HCT116 (cell line): ENCODE data around the gene SMOC1. TPM values are rescaled to one million over a fixed set of nuclear protein-coding genes. Genes with fewer than 3 reads are reported as not detected.

ENCODE experiments used
- ATAC-seq: fragments of 200-7000 bp; cut with Tn5 transposase; 2 replicates; pipeline ENCODE4 v1.9.1; 2020; ENCODE audit warnings: mild to moderate bottlenecking, moderate library complexity
- BruUV-seq: library from RNA; stranded (reverse); fragments of 400-500 nt; replicated peaks from 2 replicates; lab custom pipeline; 2021; lab: Mats Ljungman, UMichigan
- CTCF ChIA-PET: fragments of 300-600 bp; sonication (Branson Sonifier 250); formaldehyde crosslinking; loops from one replicate; lab custom pipeline; 2021; ENCODE audit warnings: antibody characterized with exemption; lab: Charles Lee
- POLR2A ChIA-PET: fragments of 300-600, 350-600 bp; sonication (Branson Sonifier 250); formaldehyde crosslinking; loops from one replicate; lab custom pipeline; 2021; ENCODE audit warnings: antibody characterized with exemption; lab: Charles Lee
- RAD21 ChIA-PET, 2 experiments: fragments of 300-600 bp; sonication (Branson Sonifier 250); formaldehyde crosslinking; loops; one replicate each; lab custom pipeline; 2023; ENCODE audit warnings: low total read pairs in 2 of 2; ENCODE audit not compliant: uncharacterized antibody in 2 of 2, unreplicated experiment in 2 of 2, low non-redundant PET in 1 of 2; lab: Charles Lee
- DNase-seq: peaks from one replicate; pipeline ENCODE4 v3.0.0-alpha.2; 2010; ENCODE audit warnings: low read depth, low spot score
- H2AFZ ChIP-seq: fragments of 200-600 bp; shearing (Covaris generic), sonication (generic); 2 replicates; pipeline ENCODE4 v1.6.1; 2017; ENCODE audit warnings: low read depth, mixed run types, mixed read lengths, antibody characterized with exemption, low read length; ENCODE audit not compliant: poor library complexity, severe bottlenecking
- H3K27ac ChIP-seq: 2 replicates; pipeline ENCODE4 v1.5.1; 2012; ENCODE audit warnings: low read depth, low read length
- H3K27me3 ChIP-seq: fragments of 200-600 bp; sonication (generic); 2 replicates; pipeline ENCODE4 v1.6.1; 2016; ENCODE audit warnings: mixed run types, low read length, mixed read lengths; ENCODE audit not compliant: insufficient read depth
- H3K36me3 ChIP-seq, 2 experiments: fragments of 200-500 bp in 1 of 2; fragments of 200-600 bp in 1 of 2; sonication (Bioruptor generic) in 1 of 2; sonication (generic) in 1 of 2; 2 replicates each; pipeline versions ENCODE4 v1.5.1 to v1.6.1; 2014 to 2016; ENCODE audit warnings: low read length in 2 of 2, inconsistent platforms in 1 of 2, mixed read lengths in 1 of 2, mixed run types in 1 of 2; ENCODE audit not compliant: insufficient read depth in 2 of 2, control insufficient read depth in 1 of 2
- H3K4me1 ChIP-seq, 2 experiments: fragments of 200-600 bp in 1 of 2; sonication (generic) in 1 of 2; 2 replicates each; pipeline versions ENCODE4 v1.5.1 to v1.6.1; 2012 to 2017; ENCODE audit warnings: low read length in 2 of 2, inconsistent platforms in 1 of 2, mild to moderate bottlenecking in 1 of 2, mixed read lengths in 1 of 2, mixed run types in 1 of 2, moderate library complexity in 1 of 2; ENCODE audit not compliant: insufficient read depth in 2 of 2, control insufficient read depth in 1 of 2
- H3K4me2 ChIP-seq: fragments of 200-600 bp; sonication (generic); 2 replicates; pipeline ENCODE4 v1.6.1; 2017; ENCODE audit warnings: mixed run types, low read length, mixed read lengths
- H3K4me3 ChIP-seq, 2 experiments: fragments of 200-600 bp in 1 of 2; sonication (generic) in 1 of 2; replicated peaks in 1 of 2; 2 replicates each; pipeline ENCODE4 v1.5.1; 2011 to 2016; ENCODE audit warnings: low read length in 2 of 2, control low read depth in 1 of 2, low read depth in 1 of 2, mild to moderate bottlenecking in 1 of 2, mixed read lengths in 1 of 2, mixed run types in 1 of 2
- H3K79me2 ChIP-seq: fragments of 200-600 bp; sonication (generic); 2 replicates; pipeline ENCODE4 v1.6.1; 2017; ENCODE audit warnings: mild to moderate bottlenecking, mixed run types, low read length, moderate library complexity, mixed read lengths; ENCODE audit not compliant: insufficient read depth
- H3K9ac ChIP-seq: fragments of 200-600 bp; sonication (generic); 2 replicates; pipeline ENCODE4 v1.6.1; 2016; ENCODE audit warnings: low read length, mixed read lengths
- H3K9me2 ChIP-seq: fragments of 200-600 bp; sonication (generic), shearing (Covaris generic); 2 replicates; pipeline ENCODE4 v1.6.1; 2017; ENCODE audit warnings: mixed run types, mild to moderate bottlenecking, moderate library complexity; ENCODE audit not compliant: insufficient read depth
- H3K9me3 ChIP-seq, 2 experiments: fragments of 200-500 bp in 1 of 2; fragments of 200-600 bp in 1 of 2; sonication (Bioruptor generic) in 1 of 2; sonication (generic) in 1 of 2; 2 replicates each; pipeline ENCODE4 v1.6.1; 2014 to 2017; ENCODE audit warnings: low read length in 2 of 2, mixed read lengths in 2 of 2, inconsistent platforms in 1 of 2, low read depth in 1 of 2, mild to moderate bottlenecking in 1 of 2, mixed run types in 1 of 2, moderate library complexity in 1 of 2; ENCODE audit not compliant: control insufficient read depth in 1 of 2, insufficient read depth in 1 of 2
- H4K20me1 ChIP-seq: fragments of 200-600 bp; sonication (generic), shearing (Covaris generic); 2 replicates; pipeline ENCODE4 v1.6.1; 2017; ENCODE audit warnings: mixed run types, mild to moderate bottlenecking, moderate library complexity; ENCODE audit not compliant: insufficient read depth
- CBX3 ChIP-seq: IDR thresholded peaks from 2 replicates; pipeline ENCODE4 v1.6.1; 2012; ENCODE audit warnings: low read depth
- CEBPB ChIP-seq: IDR thresholded peaks from 2 replicates; pipeline ENCODE4 v1.6.1; 2012; ENCODE audit warnings: low read depth
- EGR1 ChIP-seq: IDR thresholded peaks from 2 replicates; pipeline ENCODE4 v1.6.1; 2012; ENCODE audit warnings: low read depth
- EZH2 ChIP-seq: fragments of 200-600 bp; sonication (generic); IDR thresholded peaks from 2 replicates; pipeline ENCODE4 v1.6.1; 2017; ENCODE audit warnings: antibody characterized with exemption, mixed run types
- EZH2phosphoT487 ChIP-seq: fragments of 200-600 bp; IDR thresholded peaks from 2 replicates; pipeline ENCODE4 v1.6.1; 2018; ENCODE audit warnings: antibody characterized with exemption, borderline replicate concordance
- JUND ChIP-seq: IDR thresholded peaks from 2 replicates; pipeline ENCODE4 v1.6.1; 2012
- POLR2A ChIP-seq: IDR thresholded peaks from 2 replicates; pipeline ENCODE4 v1.7.0; 2011; ENCODE audit warnings: borderline replicate concordance; ENCODE audit not compliant: insufficient read depth, insufficient read length; ENCODE audit errors: extremely low read depth
- POLR2AphosphoS5 ChIP-seq: IDR thresholded peaks from 2 replicates; pipeline ENCODE4 v1.6.1; 2011; ENCODE audit warnings: mild to moderate bottlenecking, low read depth, low read length, moderate library complexity
- RAD21 ChIP-seq: IDR thresholded peaks from 2 replicates; pipeline ENCODE4 v1.6.1; 2012; ENCODE audit warnings: low read depth, mild to moderate bottlenecking
- REST ChIP-seq: IDR thresholded peaks from 2 replicates; pipeline ENCODE4 v1.6.1; 2012; ENCODE audit warnings: low read depth
- SP1 ChIP-seq: IDR thresholded peaks from 2 replicates; pipeline ENCODE4 v1.6.1; 2012; ENCODE audit warnings: low read depth
- ZFX ChIP-seq: fragments of 450-650 bp; IDR thresholded peaks from 2 replicates; pipeline ENCODE4 v1.6.1; 2017
- intact Hi-C: fragments of 100-400 bp; cut with micrococcal nuclease; formaldehyde crosslinking; loops from 2 replicates; pipeline ENCODE4 v1.10.0; 2022
- total RNA-seq: library from RNA; stranded (reverse); gene quantifications from one replicate; pipeline ENCODE4 v1.2.1, GENCODE V29; 2021; ENCODE audit not compliant: unreplicated experiment
- TF ChIP-seq, protein P1 (sequence below): IDR thresholded peaks from 2 replicates; pipeline ENCODE4 v1.6.1; 2012
- TF ChIP-seq, protein P2 (sequence below): IDR thresholded peaks from 2 replicates; pipeline ENCODE4 v1.6.1; 2012
- TF ChIP-seq, protein P3 (sequence below), 3 experiments: fragments of 200-600 bp in 1 of 3; sonication (generic) in 1 of 3; IDR thresholded peaks in 2 of 3; conservative IDR thresholded peaks in 1 of 3; 2 replicates each; pipeline ENCODE4 v1.5.1; 2012 to 2017; ENCODE audit warnings: low read depth in 2 of 3, low read length in 2 of 3, antibody characterized with exemption in 1 of 3, borderline replicate concordance in 1 of 3, control low read depth in 1 of 3, mild to moderate bottlenecking in 1 of 3, mixed read lengths in 1 of 3, mixed run types in 1 of 3, moderate library complexity in 1 of 3; ENCODE audit not compliant: insufficient read depth in 1 of 3

SMOC1 gene
- total RNA-seq, 1 experiment from 2014 or later, result not detected

- TF ChIP-seq EGR1, result no peak
Observed at GRCh38 chr14:70036665-70037064, 157.4 kb downstream of the SMOC1 start (continued).

DNA sequence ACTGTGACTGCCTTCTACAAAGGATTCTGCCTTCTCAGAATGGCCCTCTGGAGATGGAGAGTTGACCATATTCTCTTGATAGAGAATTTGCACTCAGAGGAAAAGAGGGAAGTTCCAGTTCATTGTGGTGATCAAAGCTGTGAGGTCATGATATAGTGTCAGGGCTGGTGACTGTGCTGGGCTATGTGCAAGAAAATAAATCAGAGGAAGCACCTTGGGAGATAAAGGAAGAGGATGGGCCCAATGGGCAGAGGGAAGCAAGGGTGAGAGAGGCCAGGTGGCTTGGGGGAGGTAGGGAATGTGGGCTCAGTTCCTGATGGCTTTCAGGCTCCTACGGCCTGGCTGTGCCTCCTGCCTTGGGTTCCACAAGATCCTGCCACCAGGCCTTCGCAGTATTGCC lies 163.8 kb downstream of the SMOC1 start:
- H3K9me3 ChIP-seq, result no peaks in the 10 kb centered on the region
- no peaks in the 10 kb centered on the region for H3K79me2 ChIP-seq
- H3K9ac ChIP-seq, result no peak overlapping the region
- H3K4me1 ChIP-seq, result peaks cover 0 to 7% of the 10 kb centered on the region in 2 experiments; a peak in 1 of 4 replicates
- DNase-seq, result no peak
- no peak overlapping the region for H3K27ac ChIP-seq
- no peak overlapping the region for H3K4me3 ChIP-seq
- no peaks in the 10 kb centered on the region for H3K36me3 ChIP-seq
- ChIA-PET CTCF (no interaction called here), POLR2A (no interaction called here), RAD21 (no interaction called here)
- no peak for ATAC-seq
- H3K9me2 ChIP-seq, result no peaks in the 10 kb centered on the region
- TF ChIP-seq EZH2, result no peak
- no peak overlapping the region for H2AFZ ChIP-seq
- peaks cover 42% of the 10 kb centered on the region for H3K27me3 ChIP-seq
- no peaks in the 10 kb centered on the region for H4K20me1 ChIP-seq
- no peak overlapping the region for H3K4me2 ChIP-seq
- no TSS peak for BruUV-seq
- intact Hi-C loops, result no loop called here

DNA sequence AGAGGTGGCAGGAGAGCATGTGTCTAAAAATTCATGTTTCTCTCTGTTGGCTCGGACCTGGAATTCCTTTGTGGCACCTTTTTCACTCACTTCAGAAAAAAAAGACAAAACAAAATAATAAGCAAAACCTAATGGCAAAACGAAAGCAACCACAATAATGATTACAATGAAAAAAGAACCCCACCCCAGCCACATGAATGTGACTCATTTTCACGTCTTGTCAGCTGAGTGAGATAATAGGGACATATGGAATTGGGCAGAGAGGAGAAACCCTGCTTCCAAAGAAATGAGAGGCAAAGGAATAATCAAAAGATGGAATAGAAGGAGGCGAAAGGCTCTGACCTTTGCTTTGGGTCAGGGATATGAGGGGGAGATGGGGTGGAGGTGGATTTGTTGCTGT lies 166.1 kb downstream of the SMOC1 start:
- H3K27me3 ChIP-seq, result peaks cover 26% of the 10 kb centered on the region
- TF ChIP-seq POLR2AphosphoS5 (no peak), RAD21 (no peak), POLR2A (no peak), EZH2 (no peak), SP1 (no peak), JUND (no peak), EZH2phosphoT487 (no peak), CBX3 (no peak), REST (no peak), EGR1 (no peak), ZFX (no peak), CEBPB (no peak)
- TF ChIP-seq, protein P1, sequence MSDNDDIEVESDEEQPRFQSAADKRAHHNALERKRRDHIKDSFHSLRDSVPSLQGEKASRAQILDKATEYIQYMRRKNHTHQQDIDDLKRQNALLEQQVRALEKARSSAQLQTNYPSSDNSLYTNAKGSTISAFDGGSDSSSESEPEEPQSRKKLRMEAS, result no peak
- TF ChIP-seq, protein P2, sequence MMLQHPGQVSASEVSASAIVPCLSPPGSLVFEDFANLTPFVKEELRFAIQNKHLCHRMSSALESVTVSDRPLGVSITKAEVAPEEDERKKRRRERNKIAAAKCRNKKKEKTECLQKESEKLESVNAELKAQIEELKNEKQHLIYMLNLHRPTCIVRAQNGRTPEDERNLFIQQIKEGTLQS, result no peak
- TF ChIP-seq, protein P3, sequence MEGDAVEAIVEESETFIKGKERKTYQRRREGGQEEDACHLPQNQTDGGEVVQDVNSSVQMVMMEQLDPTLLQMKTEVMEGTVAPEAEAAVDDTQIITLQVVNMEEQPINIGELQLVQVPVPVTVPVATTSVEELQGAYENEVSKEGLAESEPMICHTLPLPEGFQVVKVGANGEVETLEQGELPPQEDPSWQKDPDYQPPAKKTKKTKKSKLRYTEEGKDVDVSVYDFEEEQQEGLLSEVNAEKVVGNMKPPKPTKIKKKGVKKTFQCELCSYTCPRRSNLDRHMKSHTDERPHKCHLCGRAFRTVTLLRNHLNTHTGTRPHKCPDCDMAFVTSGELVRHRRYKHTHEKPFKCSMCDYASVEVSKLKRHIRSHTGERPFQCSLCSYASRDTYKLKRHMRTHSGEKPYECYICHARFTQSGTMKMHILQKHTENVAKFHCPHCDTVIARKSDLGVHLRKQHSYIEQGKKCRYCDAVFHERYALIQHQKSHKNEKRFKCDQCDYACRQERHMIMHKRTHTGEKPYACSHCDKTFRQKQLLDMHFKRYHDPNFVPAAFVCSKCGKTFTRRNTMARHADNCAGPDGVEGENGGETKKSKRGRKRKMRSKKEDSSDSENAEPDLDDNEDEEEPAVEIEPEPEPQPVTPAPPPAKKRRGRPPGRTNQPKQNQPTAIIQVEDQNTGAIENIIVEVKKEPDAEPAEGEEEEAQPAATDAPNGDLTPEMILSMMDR (IDR thresholded peaks at IDR 0.05 in 2 of 3, conservative IDR thresholded peaks at IDR 0.05 in 1 of 3; ENCODE audit: borderline replicate concordance in 1 of 3, insufficient read depth in 1 of 3, low read depth in 2 of 3, low read length in 2 of 3), result no peak

More for the DNA sequence above, 166.1 kb downstream of the SMOC1 start:
- CTCF ChIA-PET, result interaction anchor here (1.2 to 5.0 kb wide), 2 partner anchors 11 to 28 kb away, joined by 3 to 35 read pairs; no protein-coding TSS in a partner anchor
- Histone ChIP-seq H4K20me1 (no peaks in the 10 kb centered on the region), H3K4me1 (peaks cover 0 to 7% of the 10 kb centered on the region in 2 experiments; a peak in 1 of 4 replicates), H3K9me3 (no peaks in the 10 kb centered on the region), H3K4me3 (no peak overlapping the region), H3K4me2 (no peak overlapping the region), H3K9ac (no peak overlapping the region), H3K36me3 (no peaks in the 10 kb centered on the region), H3K79me2 (no peaks in the 10 kb centered on the region), H2AFZ (no peak overlapping the region), H3K27ac (no peak overlapping the region), H3K9me2 (no peaks in the 10 kb centered on the region)
- DNase-seq, result no peak
- intact Hi-C loops, result no loop called here
- RAD21 ChIA-PET, result no interaction called here
- POLR2A ChIA-PET, result no interaction called here
- BruUV-seq, result no TSS peak
- ATAC-seq, result no peak
